K562 (cell line): ENCODE results near the gene BTRC. TPM values are rescaled to one million over a fixed set of nuclear protein-coding genes. Genes with fewer than 3 reads are reported as not detected.

Experiments
- ATAC-seq: fragments of 200-7000 bp; cut with Tn5 transposase; 3 replicates; pipeline ENCODE4 v1.9.1; 2020; ENCODE audit warnings: moderate library complexity
- BruUV-seq: library from RNA; stranded (reverse); fragments of 400-500 nt; replicated peaks from 2 replicates; lab custom pipeline; 2021; lab: Mats Ljungman, UMichigan
- CTCF ChIA-PET: fragments of 300-600 bp; formaldehyde crosslinking; extraction: SDS; loops from one replicate; lab custom pipeline; 2021; ENCODE audit warnings: low intra/inter-chr PET ratio; lab: Yijun Ruan, JAX
- POLR2A ChIA-PET: fragments of 300-600, 350-650 bp; sonication (Branson Sonifier 250); formaldehyde crosslinking; extraction: SDS; loops from one replicate; lab custom pipeline; 2021; ENCODE audit warnings: antibody characterized with exemption, inconsistent platforms; lab: Yijun Ruan, JAX
- DNase-seq, 4 experiments: peaks; one replicate each; pipeline versions ENCODE4 v3.0.0 to v3.0.0-alpha.2; 2011 to 2018; ENCODE audit warnings: low spot score in 3 of 4, mixed read lengths in 3 of 4; ENCODE audit errors: extremely low read depth in 1 of 4
- FAIRE-seq: peaks from 2 replicates; lab custom pipeline; 2011; peaks lifted over from hg19 to GRCh38; lab: Jason Lieb, UNC
- H2AFZ ChIP-seq: 2 replicates; pipeline ENCODE4 v1.6.0; 2011; ENCODE audit warnings: low read depth, low read length, control low read depth, inconsistent platforms
- H3K27ac ChIP-seq: fragments of 200-600 bp; 3 replicates; pipeline ENCODE4 v1.8.0; 2011; ENCODE audit warnings: low read depth, mild to moderate bottlenecking, control low read depth, inconsistent platforms, low read length, moderate library complexity, mixed read lengths; ENCODE audit errors: extremely low read depth
- H3K27me3 ChIP-seq, 2 experiments: fragments of 300-600 bp in 1 of 2; 2 replicates in 1 of 2; 3 replicates in 1 of 2; pipeline versions ENCODE4 v1.6.0 to v1.8.0; 2011; ENCODE audit warnings: inconsistent platforms in 2 of 2, low read length in 2 of 2, mild to moderate bottlenecking in 1 of 2, mixed read lengths in 1 of 2, moderate library complexity in 1 of 2; ENCODE audit not compliant: control insufficient read depth in 2 of 2, insufficient read depth in 2 of 2
- H3K36me3 ChIP-seq: fragments of 300-600 bp; 3 replicates; pipeline ENCODE4 v1.8.0; 2011; ENCODE audit warnings: mild to moderate bottlenecking, low read length, inconsistent platforms; ENCODE audit not compliant: control insufficient read depth, insufficient read depth
- H3K4me1 ChIP-seq, 2 experiments: fragments of 200-600 bp in 1 of 2; replicated peaks in 1 of 2; 2 replicates in 1 of 2; 3 replicates in 1 of 2; pipeline versions ENCODE4 v1.5.1 to v1.8.0; 2011; ENCODE audit warnings: inconsistent platforms in 2 of 2, low read length in 2 of 2, mild to moderate bottlenecking in 1 of 2, mixed read lengths in 1 of 2, moderate library complexity in 1 of 2; ENCODE audit not compliant: control insufficient read depth in 2 of 2, insufficient read depth in 2 of 2
- H3K4me2 ChIP-seq: 2 replicates; pipeline ENCODE4 v1.6.1; 2011; ENCODE audit warnings: low read length, control low read depth, inconsistent platforms, mixed read lengths; ENCODE audit not compliant: insufficient read depth
- H3K4me3 ChIP-seq: fragments of 200-600 bp; sonication (generic), shearing (Covaris generic); 2 replicates; pipeline ENCODE4 v1.5.1; 2016; ENCODE audit warnings: control low read depth, inconsistent platforms
- H3K79me2 ChIP-seq: fragments of 200-600 bp; 3 replicates; pipeline ENCODE4 v1.8.0; 2011; ENCODE audit warnings: low read length, inconsistent platforms; ENCODE audit not compliant: control insufficient read depth, insufficient read depth
- H3K9ac ChIP-seq, 2 experiments: 2 replicates each; pipeline versions ENCODE4 v1.6.0 to v1.6.1; 2011; ENCODE audit warnings: low read depth in 2 of 2, low read length in 2 of 2, control low read depth in 1 of 2, inconsistent platforms in 1 of 2, mild to moderate bottlenecking in 1 of 2, mixed read lengths in 1 of 2; ENCODE audit not compliant: insufficient read depth in 1 of 2
- H3K9me1 ChIP-seq: one replicate; pipeline ENCODE4 v1.6.0; 2011; ENCODE audit warnings: inconsistent platforms, mild to moderate bottlenecking, low read length, moderate library complexity; ENCODE audit not compliant: control insufficient read depth, insufficient read depth
- H3K9me3 ChIP-seq: replicated peaks from 2 replicates; pipeline ENCODE4 v1.5.1; 2011; ENCODE audit warnings: low read depth, low read length, inconsistent platforms; ENCODE audit not compliant: control insufficient read depth, insufficient read depth
- H4K20me1 ChIP-seq: replicated peaks from 2 replicates; pipeline ENCODE4 v1.6.1; 2011; ENCODE audit warnings: low read length, inconsistent platforms, mixed read lengths; ENCODE audit not compliant: control insufficient read depth, insufficient read depth
- ERF ChIP-seq: fragments of 450-650 bp; formaldehyde crosslinking; IDR thresholded peaks from 2 replicates; pipeline ENCODE4 v1.4.0; 2020; ENCODE audit warnings: mild to moderate bottlenecking, mixed read lengths
- FOXA1 ChIP-seq: fragments of 450-650 bp; IDR thresholded peaks from 2 replicates; pipeline ENCODE4 v1.6.1; 2016; ENCODE audit warnings: mild to moderate bottlenecking, borderline replicate concordance
- HMG20A ChIP-seq: fragments of 450-650 bp; formaldehyde crosslinking; conservative IDR thresholded peaks from 2 replicates; pipeline ENCODE4 v1.4.0; 2020; ENCODE audit warnings: mild to moderate bottlenecking, mixed read lengths
- MTA2 ChIP-seq: fragments of 450-650 bp; IDR thresholded peaks from 2 replicates; pipeline ENCODE4 v1.6.1; 2016; ENCODE audit warnings: low read depth
- NCOR1 ChIP-seq: fragments of 450-650 bp; IDR thresholded peaks from 2 replicates; pipeline ENCODE4 v1.6.1; 2016; ENCODE audit warnings: mild to moderate bottlenecking, moderate library complexity
- SMAD3 ChIP-seq: fragments of 450-650 bp; formaldehyde crosslinking; conservative IDR thresholded peaks from 2 replicates; pipeline ENCODE4 v1.4.0; 2020; ENCODE audit warnings: mild to moderate bottlenecking
- WGBS: fragments of 100-300 bp; shearing (Covaris generic); methylation state at CpG from one replicate; pipeline ENCODE4 v1.1.6; 2016; ENCODE audit warnings: low coverage, mixed read lengths; ENCODE audit not compliant: insufficient coverage; ENCODE audit errors: missing lambda C conversion rate; 5-methylcytosine and 5-hydroxymethylcytosine counted together
- in situ Hi-C: fragments of 300-500 bp; cut with MboI; formaldehyde crosslinking; loops from 4 replicates; pipeline ENCODE4 v1.15.0; 2018; ENCODE audit warnings: inconsistent platforms, mixed read lengths
- intact Hi-C: fragments of 100-400 bp; cut with micrococcal nuclease; formaldehyde crosslinking; loops from 2 replicates; pipeline ENCODE4 v1.14.2; 2022
- polyA plus RNA-seq, 8 experiments: library from polyadenylated mRNA; depleted of rRNA in 4 of 8; stranded (reverse) in 5 of 8; unstranded in 3 of 8; fragments of >200 nt; fragmentation: Nextera tagmentation in 2 of 8; fragmentation: Illumina TruSeq in 1 of 8; extraction: Ambion mirVana in 2 of 8; extraction: Trizol in 1 of 8; gene quantifications; 2 replicates each; pipeline versions ENCODE4 v1.2.1 to v1.2.3, GENCODE V29; 2011 to 2014; ENCODE audit warnings: inconsistent platforms in 1 of 8, missing spikeins in 1 of 8
- total RNA-seq, 7 experiments: library from RNA; depleted of rRNA in 6 of 7; stranded (reverse); fragments of >200 nt in 6 of 7; fragmentation: Illumina TruSeq in 2 of 7; extraction: Trizol in 2 of 7; gene quantifications; 2 replicates each; pipeline versions ENCODE4 v1.2.1 to v1.2.3, GENCODE V29; 2011 to 2021; ENCODE audit warnings: low replicate concordance in 1 of 7
- TF ChIP-seq, protein P1 (sequence below): conservative IDR thresholded peaks from 2 replicates; pipeline ENCODE4 v1.6.1; 2011; ENCODE audit warnings: low read depth, mild to moderate bottlenecking, low read length; ENCODE audit not compliant: control insufficient read depth
- TF ChIP-seq, protein P2 (sequence below): fragments of 250-450 bp; sonication (Bioruptor Pico); IDR thresholded peaks from 2 replicates; pipeline ENCODE4 v1.4.0; 2020; ENCODE audit warnings: mild to moderate bottlenecking, moderate library complexity
- TF ChIP-seq, protein P3 (sequence below): fragments of 250-450 bp; sonication (Bioruptor Pico); IDR thresholded peaks from 2 replicates; pipeline ENCODE4 v1.9.0; 2021; ENCODE audit warnings: mild to moderate bottlenecking
- TF ChIP-seq, protein P4 (sequence below): fragments of 250-450 bp; sonication (Bioruptor Pico); IDR thresholded peaks from 2 replicates; pipeline ENCODE4 v1.5.0; 2021

BTRC gene
- total and polyA plus RNA-seq, 9 of the 15 experiments (the other 6 are each of a cell fraction or from before 2014, with no cell fraction given), result 1.6 to 15.4 (median 7.0) TPM

DNA sequence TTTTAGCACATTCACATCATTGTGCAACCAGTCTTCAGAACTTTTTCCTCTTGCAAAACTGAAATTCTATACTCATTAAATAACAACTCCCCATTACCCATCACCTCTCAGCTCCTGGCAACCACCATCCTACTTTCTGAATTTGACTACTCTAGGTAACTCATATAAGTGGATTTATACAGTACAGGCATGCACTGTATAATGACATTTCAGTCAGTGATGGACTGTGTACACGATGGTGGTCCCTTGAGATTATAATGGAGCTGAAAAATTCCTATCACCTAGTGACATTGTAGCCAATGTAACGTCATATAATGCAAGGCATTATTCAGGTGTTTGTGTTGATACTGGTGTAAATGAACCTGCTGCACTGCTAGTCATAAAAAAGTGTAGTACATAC, 60.1 kb downstream of the BTRC start:
- no peaks in the 10 kb centered on the region for H3K9me3 ChIP-seq
- H3K9me1 ChIP-seq, result no peaks in the 10 kb centered on the region
- no peak overlapping the region for H3K9ac ChIP-seq
- no peak overlapping the region for H3K4me3 ChIP-seq
- in situ Hi-C loops (no loop called here), intact Hi-C loops (no loop called here)
- ChIA-PET POLR2A (interaction anchor here (0.5 to 0.6 kb wide), 2 partner anchors 19 to 21 kb away, joined by 3 read pairs; no protein-coding TSS in a partner anchor), CTCF (no interaction called here)
- DNase-seq, result no peak
- TF ChIP-seq MTA2, result no peak
- no peak for TF ChIP-seq ERF (CRISPR knock-in tag)
- TF ChIP-seq, protein P1, sequence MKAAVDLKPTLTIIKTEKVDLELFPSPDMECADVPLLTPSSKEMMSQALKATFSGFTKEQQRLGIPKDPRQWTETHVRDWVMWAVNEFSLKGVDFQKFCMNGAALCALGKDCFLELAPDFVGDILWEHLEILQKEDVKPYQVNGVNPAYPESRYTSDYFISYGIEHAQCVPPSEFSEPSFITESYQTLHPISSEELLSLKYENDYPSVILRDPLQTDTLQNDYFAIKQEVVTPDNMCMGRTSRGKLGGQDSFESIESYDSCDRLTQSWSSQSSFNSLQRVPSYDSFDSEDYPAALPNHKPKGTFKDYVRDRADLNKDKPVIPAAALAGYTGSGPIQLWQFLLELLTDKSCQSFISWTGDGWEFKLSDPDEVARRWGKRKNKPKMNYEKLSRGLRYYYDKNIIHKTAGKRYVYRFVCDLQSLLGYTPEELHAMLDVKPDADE, result no peak
- no peak for TF ChIP-seq HMG20A (CRISPR knock-in tag)
- TF ChIP-seq NCOR1, result no peak
- TF ChIP-seq SMAD3 (CRISPR knock-in tag), result no peak
- TF ChIP-seq, protein P2, sequence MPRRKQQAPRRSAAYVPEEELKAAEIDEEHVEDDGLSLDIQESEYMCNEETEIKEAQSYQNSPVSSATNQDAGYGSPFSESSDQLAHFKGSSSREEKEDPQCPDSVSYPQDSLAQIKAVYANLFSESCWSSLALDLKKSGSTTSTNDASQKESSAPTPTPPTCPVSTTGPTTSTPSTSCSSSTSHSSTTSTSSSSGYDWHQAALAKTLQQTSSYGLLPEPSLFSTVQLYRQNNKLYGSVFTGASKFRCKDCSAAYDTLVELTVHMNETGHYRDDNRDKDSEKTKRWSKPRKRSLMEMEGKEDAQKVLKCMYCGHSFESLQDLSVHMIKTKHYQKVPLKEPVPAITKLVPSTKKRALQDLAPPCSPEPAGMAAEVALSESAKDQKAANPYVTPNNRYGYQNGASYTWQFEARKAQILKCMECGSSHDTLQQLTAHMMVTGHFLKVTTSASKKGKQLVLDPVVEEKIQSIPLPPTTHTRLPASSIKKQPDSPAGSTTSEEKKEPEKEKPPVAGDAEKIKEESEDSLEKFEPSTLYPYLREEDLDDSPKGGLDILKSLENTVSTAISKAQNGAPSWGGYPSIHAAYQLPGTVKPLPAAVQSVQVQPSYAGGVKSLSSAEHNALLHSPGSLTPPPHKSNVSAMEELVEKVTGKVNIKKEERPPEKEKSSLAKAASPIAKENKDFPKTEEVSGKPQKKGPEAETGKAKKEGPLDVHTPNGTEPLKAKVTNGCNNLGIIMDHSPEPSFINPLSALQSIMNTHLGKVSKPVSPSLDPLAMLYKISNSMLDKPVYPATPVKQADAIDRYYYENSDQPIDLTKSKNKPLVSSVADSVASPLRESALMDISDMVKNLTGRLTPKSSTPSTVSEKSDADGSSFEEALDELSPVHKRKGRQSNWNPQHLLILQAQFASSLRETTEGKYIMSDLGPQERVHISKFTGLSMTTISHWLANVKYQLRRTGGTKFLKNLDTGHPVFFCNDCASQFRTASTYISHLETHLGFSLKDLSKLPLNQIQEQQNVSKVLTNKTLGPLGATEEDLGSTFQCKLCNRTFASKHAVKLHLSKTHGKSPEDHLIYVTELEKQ (CRISPR knock-in tag), result no peak
- TF ChIP-seq, protein P3, sequence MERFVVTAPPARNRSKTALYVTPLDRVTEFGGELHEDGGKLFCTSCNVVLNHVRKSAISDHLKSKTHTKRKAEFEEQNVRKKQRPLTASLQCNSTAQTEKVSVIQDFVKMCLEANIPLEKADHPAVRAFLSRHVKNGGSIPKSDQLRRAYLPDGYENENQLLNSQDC (CRISPR knock-in tag), result no peak
- TF ChIP-seq FOXA1, result no peak
- TF ChIP-seq, protein P4, sequence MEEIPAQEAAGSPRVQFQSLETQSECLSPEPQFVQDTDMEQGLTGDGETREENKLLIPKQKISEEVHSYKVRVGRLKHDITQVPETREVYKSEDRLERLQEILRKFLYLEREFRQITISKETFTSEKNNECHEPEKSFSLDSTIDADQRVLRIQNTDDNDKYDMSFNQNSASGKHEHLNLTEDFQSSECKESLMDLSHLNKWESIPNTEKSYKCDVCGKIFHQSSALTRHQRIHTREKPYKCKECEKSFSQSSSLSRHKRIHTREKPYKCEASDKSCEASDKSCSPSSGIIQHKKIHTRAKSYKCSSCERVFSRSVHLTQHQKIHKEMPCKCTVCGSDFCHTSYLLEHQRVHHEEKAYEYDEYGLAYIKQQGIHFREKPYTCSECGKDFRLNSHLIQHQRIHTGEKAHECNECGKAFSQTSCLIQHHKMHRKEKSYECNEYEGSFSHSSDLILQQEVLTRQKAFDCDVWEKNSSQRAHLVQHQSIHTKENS, result no peak
- no peak overlapping the region for H2AFZ ChIP-seq
- no peaks in the 10 kb centered on the region for H4K20me1 ChIP-seq
- no peaks in the 10 kb centered on the region for H3K79me2 ChIP-seq
- BruUV-seq, result no TSS peak
- H3K4me1 ChIP-seq, result no peaks in the 10 kb centered on the region
- ATAC-seq, result no peak
- WGBS, result 32% methylated on average over 2 of the region's 2 CpGs
- H3K27ac ChIP-seq, result no peak overlapping the region
- H3K4me2 ChIP-seq, result no peak overlapping the region
- no peaks in the 10 kb centered on the region for H3K36me3 ChIP-seq
- FAIRE-seq, result no peak
- no peaks in the 10 kb centered on the region for H3K27me3 ChIP-seq
